Thoracic aorta (tissue), 2 donors: ENCODE results near the gene MYO3B. TPM values are rescaled to one million over a fixed set of nuclear protein-coding genes. Genes with fewer than 3 reads are reported as not detected.

Experiments used
- ATAC-seq: fragments of 150-250 bp; one replicate; pipeline ENCODE4 v1.8.0; 2017; ENCODE audit warnings: low read depth; ENCODE audit not compliant: insufficient number of reproducible peaks, low FRiP score
- DNase-seq: peaks from one replicate; pipeline ENCODE4 v3.0.0-alpha.2; 2020; ENCODE audit warnings: low spot score
- H3K27ac ChIP-seq, 2 donors: fragments of 200-600 bp; sonication (generic); 1 replicate in 1 of 2; 2 replicates in 1 of 2; pipeline ENCODE4 v1.5.1; 2016; ENCODE audit warnings: mild to moderate bottlenecking in 2 of 2, moderate library complexity in 2 of 2
- H3K27me3 ChIP-seq: fragments of 200-600 bp; sonication (generic); replicated peaks from 2 replicates; pipeline ENCODE4 v1.6.0; 2016; ENCODE audit warnings: mild to moderate bottlenecking; ENCODE audit not compliant: insufficient read depth
- H3K36me3 ChIP-seq: fragments of 200-600 bp; sonication (generic); one replicate; pipeline ENCODE4 v1.5.1; 2016
- H3K4me1 ChIP-seq, 2 donors: fragments of 200-600 bp; sonication (generic); 1 replicate in 1 of 2; 2 replicates in 1 of 2; pipeline versions ENCODE4 v1.5.1 to v1.6.0; 2016; ENCODE audit warnings: low read depth in 2 of 2, mild to moderate bottlenecking in 1 of 2; ENCODE audit not compliant: control insufficient read depth in 1 of 2
- H3K4me3 ChIP-seq: fragments of 200-600 bp; sonication (generic); 2 replicates; pipeline ENCODE4 v1.5.1; 2016; ENCODE audit warnings: mild to moderate bottlenecking
- H3K9me3 ChIP-seq: fragments of 200-600 bp; sonication (generic); 2 replicates; pipeline ENCODE4 v1.5.1; 2016
- CTCF ChIP-seq: fragments of 200-600 bp; sonication (generic); IDR thresholded peaks from one replicate; pipeline ENCODE4 v1.5.1; 2019; ENCODE audit warnings: antibody characterized with exemption
- total RNA-seq, 2 donors: library from RNA; depleted of rRNA; stranded (reverse); fragments of >200 nt; gene quantifications; one replicate each; pipeline versions ENCODE4 v1.1.0 to v1.2.3, GENCODE V29; 2016

Gene MYO3B
- total RNA-seq, 2 donors from 2014 or later: not detected

- DNase-seq (no peak), ATAC-seq (no peak)
- Histone ChIP-seq H3K4me1 (no peaks in the 10 kb centered on the region), H3K27me3 (no peaks in the 10 kb centered on the region), H3K9me3 (no peaks in the 10 kb centered on the region), H3K4me3 (no peak overlapping the region), H3K36me3 (no peaks in the 10 kb centered on the region), H3K27ac (no peak overlapping the region)
- TF ChIP-seq CTCF: no peak
Measured at GRCh38 chr2:170204298-170204951, 26.5 kb downstream of the MYO3B start.

- no peak for ATAC-seq
- H3K4me1 ChIP-seq: no peaks in the 10 kb centered on the region
- no peak overlapping the region for H3K27ac ChIP-seq
- H3K9me3 ChIP-seq: no peaks in the 10 kb centered on the region
- H3K4me3 ChIP-seq: no peak overlapping the region
- H3K36me3 ChIP-seq: no peaks in the 10 kb centered on the region
- H3K27me3 ChIP-seq: no peaks in the 10 kb centered on the region
- TF ChIP-seq CTCF: no peak
- no peak for DNase-seq
Measured at GRCh38 chr2:170206246-170206645, 28.3 kb downstream of the MYO3B start.

- Histone ChIP-seq H3K27me3 (no peaks in the 10 kb centered on the region), H3K4me3 (no peak overlapping the region), H3K4me1 (no peaks in the 10 kb centered on the region), H3K27ac (no peak overlapping the region), H3K9me3 (no peaks in the 10 kb centered on the region), H3K36me3 (no peaks in the 10 kb centered on the region)
- TF ChIP-seq CTCF: no peak
- no peak for ATAC-seq
- no peak for DNase-seq
Measured at GRCh38 chr2:170206805-170207407, 29.0 kb downstream of the MYO3B start.

GRCh38 chr2:170207901-170208300 lies 30.0 kb downstream of the MYO3B start:
- no peaks in the 10 kb centered on the region for H3K36me3 ChIP-seq
- ATAC-seq: no peak

GRCh38 chr2:170208967-170209366 lies 31.0 kb downstream of the MYO3B start:
- Histone ChIP-seq H3K4me3 (no peak overlapping the region), H3K27ac (no peak overlapping the region), H3K27me3 (no peaks in the 10 kb centered on the region), H3K4me1 (no peaks in the 10 kb centered on the region), H3K9me3 (no peaks in the 10 kb centered on the region), H3K36me3 (no peaks in the 10 kb centered on the region)
- TF ChIP-seq CTCF: no peak
- ATAC-seq (no peak), DNase-seq (no peak)

More at GRCh38 chr2:170207901-170208300, 30.0 kb downstream of the MYO3B start:
- Histone ChIP-seq H3K4me1 (no peaks in the 10 kb centered on the region), H3K4me3 (no peak overlapping the region), H3K27me3 (no peaks in the 10 kb centered on the region), H3K27ac (no peak overlapping the region), H3K9me3 (no peaks in the 10 kb centered on the region)
- TF ChIP-seq CTCF: no peak
- no peak for DNase-seq
